ENCODE results near the gene TMEM205. TPM values are rescaled to one million over a fixed set of nuclear protein-coding genes. Genes with fewer than 3 reads are reported as not detected.

The TMEM205 gene
- total and polyA plus RNA-seq, 2 of the 13 experiments (the other 11 are each of a cell fraction or from before 2014, with no cell fraction given) = 45.5 to 98.7 TPM

- TF ChIP-seq ZMYM4 (CRISPR knock-in tag; IDR thresholded peaks at IDR 0.05) = no peak
- TF ChIP-seq NCOR1 (IDR thresholded peaks at IDR 0.05; ENCODE audit: borderline replicate concordance, low read length) = no peak
- TF ChIP-seq SYNCRIP (IDR thresholded peaks at IDR 0.05; ENCODE audit: insufficient read depth, low read depth, low read length) = no peak
- no peak for TF ChIP-seq MXD4 (CRISPR knock-in tag; IDR thresholded peaks at IDR 0.05)
- no peak for TF ChIP-seq PRDM15 (CRISPR knock-in tag; IDR thresholded peaks at IDR 0.05)
- TF ChIP-seq GATA4 (IDR thresholded peaks at IDR 0.05; ENCODE audit: borderline replicate concordance, low read depth) = no peak
- no peak for TF ChIP-seq E2F2 (CRISPR knock-in tag; IDR thresholded peaks at IDR 0.05; ENCODE audit: borderline replicate concordance)
- no peak for TF ChIP-seq SP2 (CRISPR knock-in tag; IDR thresholded peaks at IDR 0.05)
- TF ChIP-seq ZBTB10 (CRISPR knock-in tag; IDR thresholded peaks at IDR 0.05; ENCODE audit: borderline replicate concordance) = no peak
- TF ChIP-seq NFKB2 (CRISPR knock-in tag; IDR thresholded peaks at IDR 0.05; ENCODE audit: borderline replicate concordance) = peak; percentile 46; the same call in 1 of the 2 replicates
- TF ChIP-seq CEBPB (IDR thresholded peaks at IDR 0.05; ENCODE audit: borderline replicate concordance, low read depth, low read length) = peak; percentile 98
- no peak for TF ChIP-seq PITX1 (CRISPR knock-in tag; IDR thresholded peaks at IDR 0.05)
- no peak for TF ChIP-seq ZNF788 (CRISPR knock-in tag; IDR thresholded peaks at IDR 0.05; ENCODE audit: borderline replicate concordance)
- TF ChIP-seq ZNF513 (CRISPR knock-in tag; conservative IDR thresholded peaks at IDR 0.05) = no peak
- peak; percentile 68 for TF ChIP-seq BCL6 (CRISPR knock-in tag; IDR thresholded peaks at IDR 0.05)
- TF ChIP-seq ZNF740 (CRISPR knock-in tag; IDR thresholded peaks at IDR 0.05) = no peak
- TF ChIP-seq CAMTA2 (CRISPR knock-in tag; IDR thresholded peaks at IDR 0.05; ENCODE audit: borderline replicate concordance) = no peak
- no peak for TF ChIP-seq FOXM1 (CRISPR knock-in tag; IDR thresholded peaks at IDR 0.05)
- TF ChIP-seq ZSCAN22 (CRISPR knock-in tag; IDR thresholded peaks at IDR 0.05) = no peak
- TF ChIP-seq SPEN (CRISPR knock-in tag; IDR thresholded peaks at IDR 0.05; ENCODE audit: low read depth) = no peak
These were observed 21.9 kb downstream of the TMEM205 start (continued) for GRCh38 chr19:11324079-11324661.
